RCC 7860 (cell line): ENCODE data around the gene INPP5K.
"Not testable (repeated sequence)": the region's sequence is repeated elsewhere in the genome, so short reads cannot be mapped to it uniquely, and the experiment has no call there.

Source experiments
- DNase-seq: peaks from one replicate; pipeline ENCODE4 v3.0.0-alpha.2; 2015; ENCODE audit warnings: low spot score
- FAIRE-seq: peaks from 2 replicates; lab custom pipeline; 2012; peaks lifted over from hg19 to GRCh38; lab: Jason Lieb, UNC

INPP5K gene

GRCh38 chr17:1548032-1548431 lies 31.6 kb upstream of the INPP5K start:
- no peak for DNase-seq
- no peak for FAIRE-seq

- FAIRE-seq (no peak), DNase-seq (no peak)
Measured at GRCh38 chr17:1546292-1546922, 30.0 kb upstream of the INPP5K start.

- no peak for FAIRE-seq
Measured at GRCh38 chr17:1545618-1546017, 29.2 kb upstream of the INPP5K start.

GRCh38 chr17:1542316-1542715 lies 25.9 kb upstream of the INPP5K start:
- no peak for FAIRE-seq
- DNase-seq, result no peak

More at GRCh38 chr17:1545618-1546017, 29.2 kb upstream of the INPP5K start:
- DNase-seq, result no peak

- no peak for DNase-seq
- FAIRE-seq, result no peak
Measured at GRCh38 chr17:1541367-1541904, 25.0 kb upstream of the INPP5K start.

GRCh38 chr17:1539811-1540210 lies 23.4 kb upstream of the INPP5K start:
- FAIRE-seq, result no peak
- no peak for DNase-seq

- FAIRE-seq, result no peak
Measured at GRCh38 chr17:1535737-1536136, 19.3 kb upstream of the INPP5K start.

GRCh38 chr17:1533661-1534325 lies 17.4 kb upstream of the INPP5K start:
- no peak for FAIRE-seq
- DNase-seq, result no peak

More at GRCh38 chr17:1535737-1536136, 19.3 kb upstream of the INPP5K start:
- DNase-seq, result no peak

GRCh38 chr17:1532836-1533602 lies 16.6 kb upstream of the INPP5K start:
- DNase-seq (no peak), FAIRE-seq (no peak)

- DNase-seq, result no peak
- FAIRE-seq, result no peak
Measured at GRCh38 chr17:1529863-1530262, 13.5 kb upstream of the INPP5K start.

GRCh38 chr17:1526876-1527275 lies 10.5 kb upstream of the INPP5K start:
- not testable (repeated sequence) for DNase-seq, FAIRE-seq

- DNase-seq (no peak), FAIRE-seq (no peak)
Measured at GRCh38 chr17:1522626-1523025, 6.2 kb upstream of the INPP5K start.

GRCh38 chr17:1521086-1521640 lies 4.8 kb upstream of the INPP5K start:
- no peak for DNase-seq
- FAIRE-seq, result no peak

GRCh38 chr17:1519678-1520077 lies 3.3 kb upstream of the INPP5K start:
- no peak for FAIRE-seq

GRCh38 chr17:1518410-1518809 lies 2.0 kb upstream of the INPP5K start:
- DNase-seq, result no peak
- FAIRE-seq, result no peak

More at GRCh38 chr17:1519678-1520077, 3.3 kb upstream of the INPP5K start:
- no peak for DNase-seq

- peak; percentile 50 for DNase-seq
- peak; percentile 57 for FAIRE-seq
Measured at GRCh38 chr17:1515640-1516387, 598 bp downstream of the INPP5K start.

GRCh38 chr17:1512351-1512750 lies 4.1 kb downstream of the INPP5K start:
- no peak for DNase-seq
- FAIRE-seq, result no peak

GRCh38 chr17:1511756-1512321 lies 4.6 kb downstream of the INPP5K start:
- FAIRE-seq (no peak), DNase-seq (no peak)

GRCh38 chr17:1511290-1511689 lies 5.1 kb downstream of the INPP5K start:
- FAIRE-seq (no peak), DNase-seq (no peak)

GRCh38 chr17:1509290-1509881 lies 7.0 kb downstream of the INPP5K start:
- FAIRE-seq, result no peak
- no peak for DNase-seq
